Astrocyte of the spinal cord (primary cell): ENCODE measurements around the gene KIR2DL4.
"Not testable (repeated sequence)": the region's sequence is repeated elsewhere in the genome, so short reads cannot be mapped to it uniquely, and the experiment has no call there.

ENCODE experiments used
- DNase-seq: peaks from one replicate; pipeline ENCODE4 v3.0.0; 2011; ENCODE audit warnings: low read depth, low spot score
- H3K4me3 ChIP-seq: 2 replicates; pipeline ENCODE4 v1.5.1; 2011; ENCODE audit warnings: low read depth, mild to moderate bottlenecking, low read length, moderate library complexity
- CTCF ChIP-seq: IDR thresholded peaks from 2 replicates; pipeline ENCODE4 v1.5.1; 2012; ENCODE audit warnings: low read depth, mild to moderate bottlenecking, low read length, inconsistent platforms
- in situ Hi-C: cut with HindIII; loops from 2 replicates; pipeline ENCODE4 v1.10.0; 2017; ENCODE audit warnings: low sequenced_read_pairs

The KIR2DL4 gene

DNA sequence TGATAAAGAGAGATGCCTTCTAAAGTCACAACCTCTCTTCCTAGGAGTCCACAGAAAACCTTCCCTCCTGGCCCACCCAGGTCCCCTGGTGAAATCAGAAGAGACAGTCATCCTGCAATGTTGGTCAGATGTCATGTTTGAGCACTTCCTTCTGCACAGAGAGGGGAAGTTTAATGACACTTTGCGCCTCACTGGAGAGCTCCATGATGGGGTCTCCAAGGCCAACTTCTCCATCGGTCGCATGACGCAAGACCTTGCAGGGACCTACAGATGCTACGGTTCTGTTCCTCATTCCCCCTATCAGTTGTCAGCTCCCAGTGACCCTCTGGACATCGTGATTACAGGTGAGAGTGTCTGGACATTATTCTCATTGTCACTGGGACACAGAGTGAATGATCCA lies 15.3 kb upstream of the KIR2DL4 start:
- H3K4me3 ChIP-seq, in situ Hi-C loops, DNase-seq: not testable (repeated sequence)

- in situ Hi-C loops, result no loop called here
- H3K4me3 ChIP-seq, result no peak overlapping the region
- no peak for TF ChIP-seq CTCF
- DNase-seq, result no peak
Measured at GRCh38 chr19:54790711-54791110, 12.7 kb upstream of the KIR2DL4 start.

DNA sequence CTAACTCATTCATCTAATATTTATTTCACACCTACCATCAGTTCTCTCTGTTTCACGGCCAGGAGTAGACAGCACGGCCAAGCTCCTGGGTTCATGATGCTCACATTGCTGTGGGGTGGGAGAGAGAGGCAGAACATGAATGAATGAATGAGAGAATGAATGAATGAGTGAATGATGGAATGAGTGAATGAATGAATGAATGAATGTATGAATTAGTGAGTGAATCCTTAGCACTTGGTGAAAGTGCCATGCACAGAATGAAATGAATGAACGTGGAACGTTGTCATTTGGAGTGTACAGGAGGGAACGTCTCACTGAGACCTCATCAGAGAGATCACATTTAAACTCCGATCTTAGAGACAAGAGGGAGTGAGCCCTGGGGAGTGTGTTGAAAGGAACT lies 11.9 kb upstream of the KIR2DL4 start:
- no peak overlapping the region for H3K4me3 ChIP-seq
- no peak for TF ChIP-seq CTCF
- in situ Hi-C loops, result no loop called here
- no peak for DNase-seq

DNA sequence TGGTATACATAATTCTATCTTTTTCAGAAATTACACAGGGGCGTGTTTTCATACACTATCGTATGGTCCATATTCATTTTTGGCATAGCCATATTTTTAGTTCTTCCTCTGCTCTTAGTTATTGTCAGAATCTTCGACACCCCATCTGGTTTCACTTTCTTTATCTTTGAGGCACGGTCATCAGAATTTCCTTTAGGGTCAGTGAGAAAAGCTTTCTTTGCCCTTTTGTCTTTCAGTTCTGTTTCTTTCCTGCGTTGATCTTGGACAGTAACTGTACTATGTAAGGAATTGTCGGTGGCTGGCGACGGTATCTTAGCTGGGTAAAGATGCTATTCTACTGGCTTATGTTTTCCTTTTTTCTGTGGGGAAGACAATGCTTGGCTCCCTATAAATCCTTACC lies 10.6 kb upstream of the KIR2DL4 start:
- DNase-seq, result no peak
- in situ Hi-C loops, result no loop called here
- TF ChIP-seq CTCF, result no peak
- no peak overlapping the region for H3K4me3 ChIP-seq

- DNase-seq, result no peak
- in situ Hi-C loops, result no loop called here
- no peak for TF ChIP-seq CTCF
- H3K4me3 ChIP-seq, result no peak overlapping the region
Measured at GRCh38 chr19:54795758-54796157, 7.7 kb upstream of the KIR2DL4 start.

- H3K4me3 ChIP-seq, result no peak overlapping the region
- TF ChIP-seq CTCF, result no peak
- no peak for DNase-seq
Measured at GRCh38 chr19:54804101-54804500, 691 bp downstream of the KIR2DL4 start.

DNA sequence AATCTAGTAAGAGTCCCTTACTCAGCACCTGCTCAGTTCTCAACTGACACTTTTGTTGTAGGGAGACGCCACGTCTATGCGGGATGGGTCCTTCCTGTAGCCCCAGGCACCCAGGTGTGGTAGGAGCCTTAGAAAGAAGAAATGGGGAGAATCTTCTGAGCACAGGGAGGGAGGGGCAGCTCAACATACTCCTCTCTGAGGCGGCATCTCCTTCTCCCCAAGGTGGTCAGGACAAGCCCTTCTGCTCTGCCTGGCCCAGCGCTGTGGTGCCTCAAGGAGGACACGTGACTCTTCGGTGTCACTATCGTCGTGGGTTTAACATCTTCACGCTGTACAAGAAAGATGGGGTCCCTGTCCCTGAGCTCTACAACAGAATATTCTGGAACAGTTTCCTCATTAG lies 1.2 kb downstream of the KIR2DL4 start:
- in situ Hi-C loops, result no loop called here
- TF ChIP-seq CTCF, result no peak
- DNase-seq, result no peak
- no peak overlapping the region for H3K4me3 ChIP-seq

More at GRCh38 chr19:54804101-54804500, 691 bp downstream of the KIR2DL4 start:
- in situ Hi-C loops, result no loop called here
